Neural cell (in vitro differentiated cells): Measurements from ENCODE around the gene LATS2. TPM values are rescaled to one million over a fixed set of nuclear protein-coding genes. Genes with fewer than 3 reads are reported as not detected.
"Not testable (repeated sequence)": the region's sequence is repeated elsewhere in the genome, so short reads cannot be mapped to it uniquely, and the experiment has no call there.

ENCODE experiments used
- H2AFZ ChIP-seq: fragments of 200-600, 300-800 bp; sonication (generic), shearing (Covaris generic); 2 replicates; pipeline ENCODE4 v1.6.0; 2014; ENCODE audit warnings: low read depth, mild to moderate bottlenecking, antibody characterized with exemption, low read length, moderate library complexity
- H3F3A ChIP-seq: fragments of 200-600 bp; shearing (Covaris generic); 2 replicates; pipeline ENCODE4 v1.6.1; 2016; ENCODE audit warnings: mild to moderate bottlenecking, moderate library complexity, mixed read lengths, antibody characterized with exemption, low read length; ENCODE audit not compliant: insufficient read depth, poor library complexity, severe bottlenecking
- H3K27ac ChIP-seq: fragments of 200-600, 300-800 bp; sonication (generic), shearing (Covaris generic); 2 replicates; pipeline ENCODE4 v1.5.1; 2014; ENCODE audit warnings: mild to moderate bottlenecking, low read length, moderate library complexity
- H3K27me3 ChIP-seq: fragments of 300-800, 200-600 bp; sonication (generic), shearing (Covaris generic); 2 replicates; pipeline ENCODE4 v1.6.0; 2014; ENCODE audit warnings: mild to moderate bottlenecking, low read depth, low read length, moderate library complexity; ENCODE audit not compliant: insufficient read depth
- H3K36me3 ChIP-seq: fragments of 300-800, 200-600 bp; sonication (generic), shearing (Covaris generic); 2 replicates; pipeline ENCODE4 v1.5.1; 2014; ENCODE audit warnings: mild to moderate bottlenecking, antibody characterized with exemption, low read length, moderate library complexity; ENCODE audit not compliant: insufficient read depth
- H3K4me2 ChIP-seq: fragments of 300-800, 200-600 bp; sonication (generic), shearing (Covaris generic); 2 replicates; pipeline ENCODE4 v1.6.0; 2014; ENCODE audit warnings: mild to moderate bottlenecking, low read length
- H3K4me3 ChIP-seq: fragments of 300-800, 200-600 bp; sonication (generic), shearing (Covaris generic); 2 replicates; pipeline ENCODE4 v1.5.1; 2014; ENCODE audit warnings: mild to moderate bottlenecking, low read length, moderate library complexity
- H3K79me2 ChIP-seq: fragments of 200-600 bp; shearing (Covaris generic); replicated peaks from 2 replicates; pipeline ENCODE4 v1.6.0; 2014; ENCODE audit warnings: mild to moderate bottlenecking, low read length, moderate library complexity; ENCODE audit not compliant: insufficient read depth
- H3K9ac ChIP-seq: fragments of 300-800, 200-600 bp; sonication (generic), shearing (Covaris generic); 2 replicates; pipeline ENCODE4 v1.6.1; 2016; ENCODE audit warnings: mild to moderate bottlenecking, low read length, mixed read lengths
- H3K9me2 ChIP-seq: fragments of 200-600 bp; shearing (Covaris generic); 2 replicates; pipeline ENCODE4 v1.6.1; 2016; ENCODE audit warnings: mild to moderate bottlenecking, low read length, mixed read lengths; ENCODE audit not compliant: insufficient read depth
- H3K9me3 ChIP-seq: fragments of 200-600, 300-800 bp; sonication (generic), shearing (Covaris generic); 2 replicates; pipeline ENCODE4 v1.6.1; 2016; ENCODE audit warnings: mild to moderate bottlenecking, mixed run types, low read length, moderate library complexity, mixed read lengths
- H4K20me1 ChIP-seq: fragments of 200-600 bp; shearing (Covaris generic); 2 replicates; pipeline ENCODE4 v1.6.1; 2016; ENCODE audit warnings: mild to moderate bottlenecking, mixed run types; ENCODE audit not compliant: insufficient read depth
- CTCF ChIP-seq: fragments of 450-650 bp; IDR thresholded peaks from 2 replicates; pipeline ENCODE4 v1.5.1; 2014; ENCODE audit warnings: antibody characterized with exemption, mild to moderate bottlenecking, moderate library complexity; ENCODE audit not compliant: poor library complexity, severe bottlenecking
- EP300 ChIP-seq: fragments of 450-650 bp; conservative IDR thresholded peaks from 2 replicates; pipeline ENCODE4 v1.6.1; 2014; ENCODE audit warnings: antibody characterized with exemption, mild to moderate bottlenecking, moderate library complexity; ENCODE audit not compliant: poor library complexity, severe bottlenecking
- EZH2 ChIP-seq: fragments of 200-600, 300-800 bp; shearing (Covaris generic), sonication (generic); IDR thresholded peaks from 2 replicates; pipeline ENCODE4 v1.6.1; 2014; ENCODE audit warnings: antibody characterized with exemption, low read length, borderline replicate concordance, mild to moderate bottlenecking; ENCODE audit not compliant: insufficient read depth, poor library complexity, severe bottlenecking
- MXI1 ChIP-seq: fragments of 450-650 bp; conservative IDR thresholded peaks from 2 replicates; pipeline ENCODE4 v1.6.1; 2014; ENCODE audit warnings: antibody characterized with exemption, mild to moderate bottlenecking; ENCODE audit not compliant: poor library complexity, severe bottlenecking
- POLR2AphosphoS5 ChIP-seq: IDR thresholded peaks from 2 replicates; pipeline ENCODE4 v1.6.1; 2012
- RAD21 ChIP-seq: fragments of 450-650 bp; conservative IDR thresholded peaks from 2 replicates; pipeline ENCODE4 v1.6.1; 2014; ENCODE audit warnings: antibody characterized with exemption, mild to moderate bottlenecking, moderate library complexity
- REST ChIP-seq: IDR thresholded peaks from 2 replicates; pipeline ENCODE4 v1.6.1; 2012; ENCODE audit warnings: borderline replicate concordance
- SMC3 ChIP-seq: fragments of 450-650 bp; conservative IDR thresholded peaks from 2 replicates; pipeline ENCODE4 v1.6.1; 2014; ENCODE audit warnings: antibody characterized with exemption, mild to moderate bottlenecking, moderate library complexity; ENCODE audit not compliant: poor library complexity
- TAF1 ChIP-seq: IDR thresholded peaks from 2 replicates; pipeline ENCODE4 v1.6.1; 2012; ENCODE audit warnings: low read depth
- polyA plus RNA-seq: library from polyadenylated mRNA; depleted of rRNA; stranded (reverse); fragments of >200 nt; gene quantifications from 2 replicates; pipeline ENCODE4 v1.2.3, GENCODE V29; 2014

The LATS2 gene
- polyA plus RNA-seq, 1 donor from 2014 or later: 2.6 TPM

DNA sequence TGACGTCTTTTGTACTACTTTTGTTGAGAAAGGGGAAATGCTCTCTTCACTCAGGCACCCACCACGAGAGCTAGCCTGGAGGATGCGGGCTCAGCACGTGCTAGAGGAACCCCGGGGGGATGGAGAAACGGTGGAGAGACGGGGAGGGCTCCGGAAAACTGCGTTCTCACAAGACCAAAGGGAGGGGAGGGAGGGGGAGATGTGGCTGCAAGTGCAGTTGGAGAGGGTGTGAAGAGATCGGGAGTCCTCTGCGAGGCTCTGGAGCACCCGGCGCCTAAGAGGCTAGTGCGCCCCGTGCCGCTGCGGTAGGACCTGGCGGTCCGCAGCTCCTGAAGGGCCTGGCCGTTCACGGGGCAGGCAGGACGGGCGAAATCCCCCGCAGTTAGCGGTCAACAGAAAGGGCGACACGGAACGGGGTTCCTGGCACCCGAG lies 115.4 kb downstream of the LATS2 start:
- Histone ChIP-seq H3K27ac (no peak overlapping the region), H3K4me2 (no peak overlapping the region), H3K9ac (no peak overlapping the region), H3K79me2 (no peaks in the 10 kb centered on the region), H3K9me2 (no peaks in the 10 kb centered on the region), H3K4me3 (no peak overlapping the region), H4K20me1 (no peaks in the 10 kb centered on the region), H3K9me3 (no peaks in the 10 kb centered on the region), H3F3A (no peaks in the 10 kb centered on the region), H3K27me3 (no peaks in the 10 kb centered on the region), H2AFZ (no peak overlapping the region), H3K36me3 (no peaks in the 10 kb centered on the region)
- no peak for TF ChIP-seq EZH2
- no peak for TF ChIP-seq TAF1
- TF ChIP-seq SMC3: no peak
- no peak for TF ChIP-seq RAD21
- no peak for TF ChIP-seq POLR2AphosphoS5
- no peak for TF ChIP-seq MXI1
- TF ChIP-seq CTCF: no peak
- TF ChIP-seq REST: no peak
- no peak for TF ChIP-seq EP300

GRCh38 chr13:20942938-20943559 lies 118.3 kb downstream of the LATS2 start:
- no peak overlapping the region for H3K4me2 ChIP-seq
- H3F3A ChIP-seq: no peaks in the 10 kb centered on the region
- H3K9ac ChIP-seq: no peak overlapping the region
- no peak overlapping the region for H3K4me3 ChIP-seq
- no peaks in the 10 kb centered on the region for H3K36me3 ChIP-seq
- TF ChIP-seq REST (no peak), POLR2AphosphoS5 (no peak), SMC3 (no peak), EZH2 (no peak), EP300 (no peak), CTCF (no peak), MXI1 (no peak), RAD21 (no peak), TAF1 (no peak)
- no peak overlapping the region for H2AFZ ChIP-seq
- H3K27me3 ChIP-seq: no peaks in the 10 kb centered on the region
- H4K20me1 ChIP-seq: no peaks in the 10 kb centered on the region
- no peaks in the 10 kb centered on the region for H3K79me2 ChIP-seq
- H3K9me2 ChIP-seq: no peaks in the 10 kb centered on the region
- no peak overlapping the region for H3K27ac ChIP-seq
- no peaks in the 10 kb centered on the region for H3K9me3 ChIP-seq

DNA sequence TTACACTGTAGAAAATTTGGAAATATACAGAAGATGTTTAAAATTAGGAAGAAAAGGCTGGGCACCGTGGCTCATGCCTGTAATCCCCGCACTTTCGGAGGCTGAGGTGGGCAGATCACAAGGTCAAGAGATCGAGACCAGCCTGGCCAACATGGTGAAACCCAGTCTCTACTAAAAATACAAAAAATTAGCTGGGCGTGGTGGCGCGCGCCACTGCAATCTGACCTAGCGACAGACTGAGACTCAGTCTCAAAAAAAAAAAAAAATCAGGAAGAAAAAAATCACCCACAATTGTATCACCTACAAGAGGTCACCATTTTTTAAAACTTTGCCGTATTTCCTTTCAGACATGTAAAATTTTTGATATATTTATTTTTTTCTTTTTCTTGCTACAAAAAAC lies 120.9 kb downstream of the LATS2 start:
- not testable (repeated sequence) for H3K4me2 ChIP-seq, H3K4me3 ChIP-seq

More for the DNA sequence above, 120.9 kb downstream of the LATS2 start:
- H3K27me3 ChIP-seq, H3K9me2 ChIP-seq, H3K9me3 ChIP-seq, H3K36me3 ChIP-seq, H4K20me1 ChIP-seq, H3F3A ChIP-seq, H2AFZ ChIP-seq, H3K9ac ChIP-seq, H3K79me2 ChIP-seq, H3K27ac ChIP-seq: not testable (repeated sequence)
